Liver (tissue), 3 donors: Measurements from ENCODE around the gene TEDC1.

ENCODE experiments used
- EGR1 ChIP-seq, 2 donors: IDR thresholded peaks; 2 replicates each; pipeline ENCODE4 v1.6.1; 2016 to 2018; ENCODE audit warnings: antibody characterized with exemption in 2 of 2, low read depth in 2 of 2
- GABPA ChIP-seq, 2 donors: IDR thresholded peaks in 1 of 2; conservative IDR thresholded peaks in 1 of 2; 2 replicates each; pipeline ENCODE4 v1.6.1; 2016; ENCODE audit warnings: antibody characterized with exemption in 2 of 2, mild to moderate bottlenecking in 1 of 2, moderate library complexity in 1 of 2
- HNF4G ChIP-seq: IDR thresholded peaks from 2 replicates; pipeline ENCODE4 v1.6.1; 2016; ENCODE audit warnings: antibody characterized with exemption
- NR2F2 ChIP-seq: IDR thresholded peaks from 2 replicates; pipeline ENCODE4 v1.6.1; 2016; ENCODE audit warnings: antibody characterized with exemption
- RAD21 ChIP-seq, 2 donors: IDR thresholded peaks; 2 replicates each; pipeline ENCODE4 v1.6.1; 2016; ENCODE audit warnings: antibody characterized with exemption in 2 of 2, mild to moderate bottlenecking in 2 of 2
- SP1 ChIP-seq: IDR thresholded peaks from 2 replicates; pipeline ENCODE4 v1.6.1; 2018; ENCODE audit warnings: antibody characterized with exemption, mild to moderate bottlenecking
- TAF1 ChIP-seq: conservative IDR thresholded peaks from 2 replicates; pipeline ENCODE4 v1.6.1; 2016; ENCODE audit warnings: antibody characterized with exemption, mild to moderate bottlenecking
- YY1 ChIP-seq: IDR thresholded peaks from 2 replicates; pipeline ENCODE4 v1.6.1; 2016; ENCODE audit warnings: antibody characterized with exemption, mild to moderate bottlenecking
- TF ChIP-seq, protein P1 (sequence below): IDR thresholded peaks from 2 replicates; pipeline ENCODE4 v1.6.1; 2016; ENCODE audit warnings: antibody characterized with exemption
- TF ChIP-seq, protein P2 (sequence below): fragments of 150-350 bp; IDR thresholded peaks from 2 replicates; pipeline ENCODE4 v1.5.1; 2017; ENCODE audit warnings: improper control_type of control experiment, low read depth, low read length; ENCODE audit not compliant: missing input control
- TF ChIP-seq, protein P3 (sequence below): IDR thresholded peaks from 2 replicates; pipeline ENCODE4 v1.6.1; 2016; ENCODE audit warnings: antibody characterized with exemption
- TF ChIP-seq, protein P4 (sequence below): IDR thresholded peaks from 2 replicates; pipeline ENCODE4 v1.6.1; 2016; ENCODE audit warnings: antibody characterized with exemption
- donor health status: healthy.
- donor health status: healthy.

DNA sequence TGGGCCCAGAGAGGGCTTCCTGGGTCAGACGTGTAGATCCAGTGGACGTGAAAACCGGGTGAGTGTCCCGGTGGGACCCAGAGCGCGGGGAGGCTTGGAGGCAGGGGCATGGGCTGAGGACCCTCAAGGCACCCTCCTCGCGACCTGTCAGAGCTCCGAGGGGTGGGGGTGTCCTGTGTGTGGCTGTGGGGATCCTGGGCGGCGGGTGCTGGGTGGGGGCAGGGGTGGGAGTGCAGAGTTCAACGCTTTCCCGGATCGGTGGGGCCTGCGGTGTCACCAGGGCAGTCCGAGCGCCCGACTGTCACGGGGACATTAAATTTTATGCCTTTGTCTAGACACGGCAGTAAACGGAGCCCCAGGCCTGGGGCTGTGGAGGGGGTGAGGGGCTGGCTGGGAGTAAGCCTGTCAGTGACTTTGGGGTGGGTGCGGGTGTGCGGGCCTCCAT, 36.4 kb downstream of the TEDC1 start:
- TF ChIP-seq, protein P1, sequence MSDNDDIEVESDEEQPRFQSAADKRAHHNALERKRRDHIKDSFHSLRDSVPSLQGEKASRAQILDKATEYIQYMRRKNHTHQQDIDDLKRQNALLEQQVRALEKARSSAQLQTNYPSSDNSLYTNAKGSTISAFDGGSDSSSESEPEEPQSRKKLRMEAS, result no peak
- TF ChIP-seq, protein P2, sequence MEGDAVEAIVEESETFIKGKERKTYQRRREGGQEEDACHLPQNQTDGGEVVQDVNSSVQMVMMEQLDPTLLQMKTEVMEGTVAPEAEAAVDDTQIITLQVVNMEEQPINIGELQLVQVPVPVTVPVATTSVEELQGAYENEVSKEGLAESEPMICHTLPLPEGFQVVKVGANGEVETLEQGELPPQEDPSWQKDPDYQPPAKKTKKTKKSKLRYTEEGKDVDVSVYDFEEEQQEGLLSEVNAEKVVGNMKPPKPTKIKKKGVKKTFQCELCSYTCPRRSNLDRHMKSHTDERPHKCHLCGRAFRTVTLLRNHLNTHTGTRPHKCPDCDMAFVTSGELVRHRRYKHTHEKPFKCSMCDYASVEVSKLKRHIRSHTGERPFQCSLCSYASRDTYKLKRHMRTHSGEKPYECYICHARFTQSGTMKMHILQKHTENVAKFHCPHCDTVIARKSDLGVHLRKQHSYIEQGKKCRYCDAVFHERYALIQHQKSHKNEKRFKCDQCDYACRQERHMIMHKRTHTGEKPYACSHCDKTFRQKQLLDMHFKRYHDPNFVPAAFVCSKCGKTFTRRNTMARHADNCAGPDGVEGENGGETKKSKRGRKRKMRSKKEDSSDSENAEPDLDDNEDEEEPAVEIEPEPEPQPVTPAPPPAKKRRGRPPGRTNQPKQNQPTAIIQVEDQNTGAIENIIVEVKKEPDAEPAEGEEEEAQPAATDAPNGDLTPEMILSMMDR, result no peak
- TF ChIP-seq, protein P3, sequence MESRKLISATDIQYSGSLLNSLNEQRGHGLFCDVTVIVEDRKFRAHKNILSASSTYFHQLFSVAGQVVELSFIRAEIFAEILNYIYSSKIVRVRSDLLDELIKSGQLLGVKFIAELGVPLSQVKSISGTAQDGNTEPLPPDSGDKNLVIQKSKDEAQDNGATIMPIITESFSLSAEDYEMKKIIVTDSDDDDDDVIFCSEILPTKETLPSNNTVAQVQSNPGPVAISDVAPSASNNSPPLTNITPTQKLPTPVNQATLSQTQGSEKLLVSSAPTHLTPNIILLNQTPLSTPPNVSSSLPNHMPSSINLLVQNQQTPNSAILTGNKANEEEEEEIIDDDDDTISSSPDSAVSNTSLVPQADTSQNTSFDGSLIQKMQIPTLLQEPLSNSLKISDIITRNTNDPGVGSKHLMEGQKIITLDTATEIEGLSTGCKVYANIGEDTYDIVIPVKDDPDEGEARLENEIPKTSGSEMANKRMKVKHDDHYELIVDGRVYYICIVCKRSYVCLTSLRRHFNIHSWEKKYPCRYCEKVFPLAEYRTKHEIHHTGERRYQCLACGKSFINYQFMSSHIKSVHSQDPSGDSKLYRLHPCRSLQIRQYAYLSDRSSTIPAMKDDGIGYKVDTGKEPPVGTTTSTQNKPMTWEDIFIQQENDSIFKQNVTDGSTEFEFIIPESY, result no peak
- TF ChIP-seq YY1, result no peak
- no peak for TF ChIP-seq GABPA (IDR thresholded peaks at IDR 0.05 in 1 of 2, conservative IDR thresholded peaks at IDR 0.05 in 1 of 2)
- TF ChIP-seq TAF1, result no peak
- no peak for TF ChIP-seq RAD21 (IDR thresholded peaks at IDR 0.05)
- TF ChIP-seq, protein P4, sequence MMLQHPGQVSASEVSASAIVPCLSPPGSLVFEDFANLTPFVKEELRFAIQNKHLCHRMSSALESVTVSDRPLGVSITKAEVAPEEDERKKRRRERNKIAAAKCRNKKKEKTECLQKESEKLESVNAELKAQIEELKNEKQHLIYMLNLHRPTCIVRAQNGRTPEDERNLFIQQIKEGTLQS, result no peak
- no peak for TF ChIP-seq EGR1 (IDR thresholded peaks at IDR 0.05; ENCODE audit: low read depth in 2 of 2)
- no peak for TF ChIP-seq NR2F2
- no peak for TF ChIP-seq SP1
- no peak for TF ChIP-seq HNF4G
